HG03460 (cell line): ENCODE results near the gene PPP1R15B.

Source experiments
- ATAC-seq: cut with Tn5 transposase; IDR thresholded peaks from one replicate; pipeline ENCODE4 v1.9.1; 2021; ENCODE audit not compliant: unreplicated experiment

Gene PPP1R15B

DNA sequence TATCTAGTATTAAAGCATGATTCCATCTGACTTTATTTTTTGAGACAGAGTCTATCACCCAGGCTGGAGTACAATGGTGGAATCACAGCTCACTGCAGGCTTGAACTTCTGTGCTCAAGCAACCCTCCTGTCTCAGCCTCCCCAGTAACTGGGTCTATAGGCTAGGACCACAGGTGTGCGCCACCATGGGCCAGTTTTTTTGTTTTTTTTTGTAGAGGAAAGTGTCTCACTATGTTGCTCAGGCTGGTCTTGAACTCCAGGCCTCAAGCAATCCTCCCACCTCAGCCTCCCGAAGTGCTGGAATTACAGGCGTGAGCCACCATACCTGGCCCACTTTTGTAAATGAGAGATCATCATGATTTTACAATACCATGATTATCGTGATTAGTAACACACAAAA, 9.2 kb downstream of the PPP1R15B start:
- ATAC-seq = no peak

DNA sequence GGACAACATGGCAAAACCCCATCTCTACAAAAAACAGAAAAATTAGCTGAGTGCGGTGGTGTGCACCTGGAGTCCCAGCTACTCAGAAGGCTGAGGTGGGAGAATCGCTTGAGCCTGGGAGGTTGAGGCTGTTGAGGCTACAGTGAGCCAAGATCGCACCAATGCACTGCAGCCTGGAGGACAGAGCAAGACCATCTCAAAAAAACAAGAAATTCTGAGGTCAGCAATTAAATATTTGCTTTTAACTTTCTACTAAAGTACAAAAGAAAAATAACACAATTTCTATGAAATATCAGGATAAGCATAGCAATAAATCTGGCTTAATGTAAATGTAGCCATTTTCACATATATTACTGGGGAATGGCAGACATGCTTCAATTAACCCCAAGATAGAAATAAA, 9.9 kb downstream of the PPP1R15B start:
- ATAC-seq = no peak

DNA sequence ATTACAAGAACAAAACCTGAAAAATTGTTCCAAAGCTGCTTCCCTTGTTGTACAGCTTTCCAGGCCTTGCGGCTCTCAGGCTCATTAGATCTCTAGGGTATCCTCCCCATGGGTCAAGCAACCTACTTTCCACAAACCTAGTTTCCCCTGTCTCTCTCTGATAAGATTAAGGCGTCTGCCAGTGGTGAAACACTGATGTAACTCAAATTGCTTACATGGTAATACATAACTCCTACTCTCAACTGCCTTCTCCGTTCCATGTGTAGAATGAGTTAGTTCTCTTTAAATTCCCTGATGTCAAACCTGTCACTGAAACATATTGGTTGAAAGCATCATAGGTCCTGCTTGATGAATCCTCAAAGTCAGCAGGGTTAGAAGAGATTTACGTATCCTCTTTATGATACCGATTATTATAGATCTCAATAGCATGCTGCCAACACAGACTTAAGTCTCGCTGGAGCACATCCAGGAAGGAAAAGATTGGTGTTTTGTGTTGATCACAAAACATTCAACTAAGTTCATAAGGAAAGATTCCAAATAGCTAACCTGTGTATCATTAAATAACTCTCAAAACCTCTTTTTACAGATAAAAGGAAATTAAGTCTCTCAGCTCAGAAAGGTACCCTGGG, 10.6 kb downstream of the PPP1R15B start:
- ATAC-seq = no peak

GRCh38 chr1:204398197-204399125, 13.2 kb downstream of the PPP1R15B start:
- no peak for ATAC-seq

DNA sequence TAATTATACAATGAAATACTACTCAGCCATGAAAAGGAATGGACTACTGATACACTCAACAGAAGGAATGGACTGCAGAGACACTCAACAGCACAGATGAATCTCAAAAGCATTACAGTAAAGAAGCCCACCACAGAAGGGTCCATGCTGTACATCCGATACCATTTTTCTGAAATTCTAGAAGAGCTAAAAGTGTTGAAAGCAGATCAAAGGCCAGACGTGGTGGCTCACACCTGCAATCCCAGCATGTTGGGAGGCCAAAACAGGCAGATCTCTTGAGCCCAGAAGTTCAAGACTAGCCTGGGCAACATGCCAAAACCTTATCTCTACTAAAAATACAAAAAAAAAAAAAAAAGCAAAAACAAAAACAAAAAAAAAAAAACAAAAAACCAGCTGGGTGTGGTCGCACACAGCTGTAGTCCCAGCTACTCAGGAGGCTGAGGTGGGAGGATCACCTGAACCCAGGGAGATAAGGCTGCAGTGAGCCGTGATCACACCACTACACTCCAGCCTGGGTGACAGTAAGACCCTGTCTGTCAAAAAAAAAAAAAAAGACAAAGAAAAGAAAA, 15.5 kb downstream of the PPP1R15B start:
- no peak for ATAC-seq

- ATAC-seq = no peak
Measured at GRCh38 chr1:204391629-204392028, 20.0 kb downstream of the PPP1R15B start.

- ATAC-seq = no peak
Measured at GRCh38 chr1:204390751-204391466, 20.7 kb downstream of the PPP1R15B start.

GRCh38 chr1:204385727-204386126, 25.9 kb downstream of the PPP1R15B start:
- ATAC-seq = no peak

GRCh38 chr1:204384636-204385352, 26.8 kb downstream of the PPP1R15B start:
- no peak for ATAC-seq

GRCh38 chr1:204383163-204383904, 28.3 kb downstream of the PPP1R15B start:
- no peak for ATAC-seq

GRCh38 chr1:204382714-204383083, 28.9 kb downstream of the PPP1R15B start:
- ATAC-seq = no peak

- no peak for ATAC-seq
Measured at GRCh38 chr1:204380293-204380831, 31.3 kb downstream of the PPP1R15B start.

- no peak for ATAC-seq
Measured at GRCh38 chr1:204377800-204378668, 33.6 kb downstream of the PPP1R15B start.

DNA sequence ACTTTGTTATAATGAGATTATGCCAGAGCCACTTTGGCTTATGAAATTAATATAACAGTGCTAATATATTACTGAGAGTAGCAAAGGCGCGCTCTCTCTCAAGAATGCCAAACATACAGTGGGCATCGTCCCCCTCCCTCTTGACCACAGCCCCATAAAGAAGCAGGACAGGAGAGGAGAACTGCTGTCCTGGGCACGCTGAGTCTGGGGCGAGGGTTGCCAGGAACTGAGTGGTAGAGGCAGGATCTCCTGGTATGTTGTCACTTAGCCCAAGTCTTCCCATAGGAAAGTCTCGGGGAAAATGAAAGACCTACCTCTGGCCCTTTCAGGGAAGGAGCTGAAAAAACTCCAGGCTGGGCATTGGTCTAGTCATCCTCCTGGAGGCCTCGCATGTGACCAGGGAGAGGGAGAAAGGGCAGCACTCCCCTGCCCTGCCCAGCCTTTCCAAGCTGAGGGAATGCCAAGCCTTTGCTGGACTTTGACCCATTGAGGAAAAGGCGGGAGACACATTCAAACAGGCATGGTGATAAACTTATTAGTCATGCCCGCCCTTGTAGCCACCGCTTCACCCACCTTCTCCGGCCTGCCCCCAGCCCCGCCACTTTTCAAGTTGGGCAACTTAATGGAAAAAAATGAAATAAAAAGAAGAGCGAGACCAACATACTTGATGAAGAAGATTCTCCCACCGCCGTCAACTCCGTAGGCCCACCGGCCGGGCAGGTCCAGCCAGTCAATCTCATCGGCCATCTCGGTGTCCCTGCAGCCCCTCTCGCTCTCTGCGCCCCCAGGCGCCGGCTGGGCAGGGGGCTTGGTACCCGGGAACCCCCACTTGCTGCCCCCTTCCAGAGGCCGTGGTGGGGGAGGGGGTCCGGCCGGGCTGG, 34.5 kb downstream of the PPP1R15B start:
- ATAC-seq = no peak

DNA sequence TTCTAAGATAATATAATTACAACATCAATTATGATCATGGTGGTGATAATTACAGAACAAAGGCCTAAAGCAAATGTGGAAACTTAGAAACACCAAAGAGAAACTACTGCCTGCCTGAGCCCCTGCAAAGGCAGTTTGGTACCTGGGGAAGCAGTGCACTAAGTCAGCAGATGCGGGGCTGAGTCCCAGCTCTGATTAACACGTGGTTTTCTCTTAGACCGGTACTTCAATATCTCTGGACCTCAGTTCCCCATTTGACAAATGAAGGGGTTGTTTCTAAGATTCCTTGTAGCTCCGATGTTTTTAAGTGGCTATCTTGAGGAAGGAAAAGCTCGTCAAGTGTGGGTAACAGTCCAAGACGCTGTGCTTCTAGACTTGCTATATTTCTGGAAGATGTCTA, 35.2 kb downstream of the PPP1R15B start:
- ATAC-seq = no peak

- ATAC-seq = no peak
Measured at GRCh38 chr1:204373911-204374310, 37.7 kb downstream of the PPP1R15B start.

DNA sequence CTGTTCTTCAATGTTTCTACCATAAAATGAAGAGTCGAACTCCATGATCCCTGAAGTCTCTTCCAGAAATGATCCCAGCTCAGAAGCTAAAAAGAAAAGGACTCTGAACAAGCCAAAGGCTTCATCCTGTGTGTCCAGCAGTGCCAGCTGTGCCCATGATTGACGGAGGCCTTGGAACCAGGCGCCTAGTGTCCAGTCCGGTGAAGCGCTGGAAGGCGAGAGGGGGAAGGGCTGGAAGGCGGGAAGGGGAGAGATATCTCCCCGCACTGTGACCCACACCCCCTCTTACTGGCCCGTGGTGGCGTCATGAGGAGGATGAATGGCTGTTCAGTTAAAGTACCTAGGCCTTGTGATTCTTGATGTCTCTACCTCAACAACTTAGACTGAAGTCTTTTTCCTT, 41.4 kb downstream of the PPP1R15B start:
- no peak for ATAC-seq
